Activated CD4-positive, alpha-beta T cell treated with anti-CD3 and anti-CD28 coated beads, Interleukin-2, amount 50 U/mL, for 24 hours (primary cell): ENCODE results near the gene C22orf42.
A peak's percentile ranks its signal among the peaks of the same experiment; 100 is the strongest.
"Not testable (repeated sequence)": the region's sequence is repeated elsewhere in the genome, so short reads cannot be mapped to it uniquely, and the experiment has no call there.

Experiments
- DNase-seq, 2 donors: peaks; one replicate each; pipeline ENCODE4 v3.0.0-alpha.2; 2020; ENCODE audit warnings: low read depth in 1 of 2, low spot score in 1 of 2

Gene C22orf42, protein sequence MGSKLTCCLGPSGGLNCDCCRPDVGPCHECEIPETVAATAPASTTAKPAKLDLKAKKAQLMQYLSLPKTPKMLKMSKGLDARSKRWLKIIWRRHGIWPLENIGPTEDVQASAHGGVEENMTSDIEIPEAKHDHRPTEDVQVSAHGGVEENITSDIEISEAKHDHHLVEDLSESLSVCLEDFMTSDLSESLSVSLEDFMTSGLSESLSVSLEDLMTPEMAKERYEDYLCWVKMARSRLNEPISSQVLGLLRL

DNA sequence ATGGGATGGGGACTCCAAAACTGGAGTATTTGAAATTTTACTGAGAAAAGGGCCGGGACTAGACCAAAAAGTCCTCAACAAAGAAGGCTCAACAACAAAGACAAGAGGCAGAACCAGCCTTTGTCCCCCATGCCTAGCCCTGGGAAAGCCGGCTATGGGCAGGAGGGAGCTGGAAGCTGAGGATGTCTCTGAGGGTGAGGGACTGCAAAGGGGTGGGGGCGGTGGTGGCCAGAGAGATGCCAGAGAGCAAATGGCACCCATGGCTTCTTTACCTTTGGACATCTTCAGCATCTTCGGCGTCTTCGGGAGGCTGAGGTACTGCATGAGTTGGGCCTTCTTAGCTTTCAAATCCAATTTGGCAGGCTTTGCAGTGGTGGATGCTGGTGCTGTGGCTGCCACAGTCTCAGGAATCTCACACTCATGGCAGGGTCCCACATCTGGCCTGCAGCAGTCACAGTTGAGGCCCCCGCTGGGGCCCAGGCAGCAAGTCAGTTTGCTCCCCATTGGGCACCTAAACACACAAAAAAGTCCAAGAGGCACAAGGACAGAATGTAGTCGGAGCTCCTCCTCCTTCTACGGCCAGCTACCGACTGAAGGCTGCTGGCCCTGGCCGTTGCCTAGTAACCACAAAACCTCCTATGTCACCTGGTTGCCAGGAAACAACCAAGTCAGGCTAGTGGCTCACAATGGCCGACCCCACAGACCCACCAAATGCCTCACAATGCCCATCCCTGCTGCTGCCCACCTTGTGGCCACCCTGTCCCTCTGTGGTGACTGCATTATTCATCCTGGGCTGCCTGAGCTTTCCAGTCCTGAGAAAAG is at the start of gene C22orf42:
Gene C22orf42 (minus strand): TSS at position 592 of the 822 bp plus-strand sequence. CDS start 88 bp downstream, at position 504.
- DNase-seq, result no peak

DNA sequence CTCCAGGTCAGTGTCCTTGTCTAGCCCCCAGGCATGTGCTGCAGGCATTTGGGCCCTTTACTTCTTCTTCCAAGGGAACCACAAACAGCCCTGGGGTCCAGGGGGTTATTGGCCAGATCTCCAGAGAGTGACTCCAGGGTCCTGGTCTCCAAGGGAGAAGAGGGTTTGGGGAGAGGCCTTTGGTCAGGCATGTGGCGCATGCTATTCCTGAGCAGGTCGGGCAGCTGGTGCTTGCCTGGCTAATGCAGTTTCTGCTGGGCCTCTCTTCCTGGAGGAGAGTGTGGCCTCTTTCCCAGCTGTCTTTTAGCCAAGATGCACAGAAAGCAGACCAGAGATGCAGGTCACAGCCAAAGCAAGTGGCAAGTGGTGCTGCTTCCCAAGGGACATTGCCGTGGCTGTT is 49.6 kb upstream of the C22orf42 start:
- DNase-seq, result no peak

DNA sequence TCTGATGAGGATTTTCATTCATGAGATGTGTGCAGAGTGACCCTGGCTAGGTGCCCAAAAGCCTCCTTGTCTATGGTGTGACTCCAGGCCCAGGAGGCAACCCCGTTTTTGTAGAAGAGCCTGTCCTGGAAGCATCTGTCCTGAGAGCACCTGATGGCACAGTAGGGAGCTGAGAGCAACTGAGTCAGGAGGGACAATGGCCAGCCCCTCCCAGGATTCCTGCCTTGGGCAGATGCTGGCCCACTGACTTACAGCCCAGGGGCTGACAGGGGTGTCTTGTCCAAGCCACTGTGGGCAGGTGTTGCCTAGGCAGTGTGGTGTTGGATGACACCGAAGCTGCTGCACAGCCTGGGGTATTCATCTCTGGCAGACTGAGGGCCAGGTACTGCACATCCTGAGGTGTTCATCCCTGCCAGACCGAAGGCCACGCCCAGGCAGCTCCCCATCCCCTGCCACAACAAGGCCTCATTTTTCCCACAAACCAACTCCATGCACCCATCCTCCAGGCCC is 48.9 kb upstream of the C22orf42 start:
- no peak for DNase-seq

DNA sequence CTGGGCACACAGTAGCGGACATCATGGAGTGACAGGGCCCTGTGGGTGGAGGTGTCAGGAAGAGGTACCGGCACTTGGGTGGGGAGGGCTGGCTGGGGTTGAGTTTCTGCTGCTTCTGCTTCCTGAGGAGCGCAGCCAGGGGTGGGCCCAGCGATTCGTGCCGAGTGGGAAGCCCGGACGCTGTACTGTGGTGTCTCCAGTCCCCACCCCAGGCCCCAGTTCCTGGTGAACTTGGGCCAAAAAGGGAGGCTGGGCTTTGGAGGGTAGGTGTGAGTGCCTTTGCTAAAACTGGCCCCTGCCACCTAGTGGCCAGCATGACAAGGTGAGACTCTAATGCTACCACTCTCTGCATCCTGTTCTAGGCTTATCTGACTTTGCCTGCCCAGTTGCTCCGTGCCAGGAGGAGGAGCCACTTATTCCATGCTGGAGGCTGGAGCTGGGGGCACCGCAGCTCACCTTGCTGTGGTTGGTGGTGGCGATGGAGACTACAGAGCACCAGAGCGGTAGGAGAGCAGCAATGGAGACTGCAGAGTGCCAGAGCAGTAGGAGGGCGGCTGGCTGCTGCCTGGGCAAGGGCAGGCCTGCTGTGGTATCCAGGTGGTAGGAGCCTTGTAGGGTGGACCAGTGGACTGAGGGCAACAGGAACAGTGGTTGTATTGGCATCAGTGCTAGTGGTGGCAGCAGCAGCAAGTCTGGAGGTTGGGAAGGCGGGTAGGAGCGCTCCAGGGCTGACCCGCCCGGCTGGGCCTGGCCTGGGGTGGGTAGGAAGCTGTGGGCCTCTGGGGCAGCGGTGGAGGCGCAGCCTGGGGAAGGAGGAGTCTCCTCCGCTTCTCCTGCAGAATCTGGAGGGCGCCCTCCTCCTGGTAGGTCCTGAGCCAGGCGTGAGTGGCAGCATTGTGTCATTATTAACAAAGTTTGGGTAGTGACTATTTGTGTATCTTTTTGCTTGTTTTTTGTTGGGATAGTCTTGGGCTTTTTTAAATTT is 48.0 kb upstream of the C22orf42 start:
- no peak for DNase-seq

DNA sequence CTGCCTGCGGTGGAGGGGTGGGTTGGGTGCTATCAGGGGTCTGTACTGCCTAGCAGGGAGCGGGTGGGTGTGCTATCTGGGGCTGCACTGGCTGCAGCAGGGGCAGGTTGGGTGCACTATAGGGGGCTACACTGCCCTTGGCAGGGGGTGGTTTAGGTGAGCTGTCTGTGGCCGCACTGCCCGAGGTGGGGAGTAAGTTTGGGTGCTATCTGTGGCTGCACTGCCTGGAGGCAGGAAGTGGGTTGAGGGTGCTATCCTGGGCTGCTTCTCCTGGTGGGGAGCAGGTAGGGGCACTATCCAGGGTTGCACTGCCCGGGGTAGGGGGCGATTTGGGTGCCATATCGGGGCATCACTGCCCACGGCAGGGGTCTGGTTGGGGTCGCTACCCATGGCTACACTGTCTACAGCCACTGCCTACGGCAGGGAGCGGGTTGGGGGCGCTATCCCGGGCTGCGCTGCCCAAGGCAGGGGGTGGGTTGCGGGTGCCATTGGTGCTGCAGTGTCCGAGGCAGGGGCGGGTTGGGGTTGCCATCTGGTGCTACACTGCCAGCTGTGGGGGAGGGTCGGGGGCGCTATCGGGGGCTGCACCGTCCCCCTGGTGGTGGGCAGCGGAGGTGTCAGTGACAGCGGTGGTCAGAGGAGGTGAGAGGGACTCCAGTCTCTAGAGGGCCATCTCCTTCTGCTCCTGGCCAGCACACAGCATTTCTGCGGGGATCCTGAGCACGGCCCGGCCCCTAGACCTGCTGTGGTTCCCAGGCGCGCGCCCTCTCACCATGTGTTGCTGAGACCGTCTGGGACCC is 47.1 kb upstream of the C22orf42 start:
- DNase-seq, result no peak

DNA sequence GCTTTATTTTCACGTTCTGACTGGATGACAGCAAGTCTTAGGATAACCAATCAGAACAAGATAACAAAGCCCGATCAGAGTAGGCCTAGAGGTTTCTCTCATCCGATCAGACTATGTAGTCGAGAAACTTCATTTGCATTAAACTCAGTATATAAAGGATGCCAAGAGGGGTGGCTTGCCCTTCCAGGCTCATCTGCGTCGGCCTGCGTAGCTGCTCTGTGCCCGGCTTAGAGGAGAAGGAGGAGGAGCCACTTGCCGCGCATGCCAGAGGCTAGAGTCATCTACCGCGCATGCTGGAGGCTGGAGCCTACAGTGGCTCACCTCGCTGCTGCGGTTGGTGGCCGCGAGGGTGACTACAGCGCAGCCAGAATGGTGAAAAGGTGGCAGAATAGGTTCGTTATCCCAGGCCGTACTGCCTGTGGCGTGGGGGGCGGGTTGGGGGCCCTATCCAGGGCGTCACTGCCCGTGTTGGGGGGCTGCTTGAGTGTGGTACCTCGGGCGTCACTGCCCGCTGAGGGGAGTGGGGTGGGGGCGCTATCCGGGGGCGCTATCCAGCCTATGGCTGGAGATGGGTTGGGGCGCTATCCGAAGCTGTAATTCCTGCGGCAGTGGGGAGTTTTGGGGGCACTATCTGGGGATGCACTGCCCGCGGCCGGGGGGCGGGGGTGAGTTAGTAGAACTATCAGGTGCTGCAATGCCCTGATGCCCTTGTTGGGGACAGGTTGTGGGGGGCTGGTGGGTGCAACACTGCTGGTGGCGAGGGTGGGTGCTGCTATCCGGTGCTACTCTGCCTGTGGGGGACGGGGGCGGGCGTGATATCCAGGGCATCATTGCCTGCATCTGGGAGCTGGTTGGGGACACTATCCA is 46.0 kb upstream of the C22orf42 start, which contains the start of gene RFPL2:
Gene RFPL2 (minus strand): TSS at position 218 of the 867 bp plus-strand sequence. CDS start 2,622 bp downstream, outside the sequence.
- DNase-seq, result peak in 1 of 2 donors; percentile 21

DNA sequence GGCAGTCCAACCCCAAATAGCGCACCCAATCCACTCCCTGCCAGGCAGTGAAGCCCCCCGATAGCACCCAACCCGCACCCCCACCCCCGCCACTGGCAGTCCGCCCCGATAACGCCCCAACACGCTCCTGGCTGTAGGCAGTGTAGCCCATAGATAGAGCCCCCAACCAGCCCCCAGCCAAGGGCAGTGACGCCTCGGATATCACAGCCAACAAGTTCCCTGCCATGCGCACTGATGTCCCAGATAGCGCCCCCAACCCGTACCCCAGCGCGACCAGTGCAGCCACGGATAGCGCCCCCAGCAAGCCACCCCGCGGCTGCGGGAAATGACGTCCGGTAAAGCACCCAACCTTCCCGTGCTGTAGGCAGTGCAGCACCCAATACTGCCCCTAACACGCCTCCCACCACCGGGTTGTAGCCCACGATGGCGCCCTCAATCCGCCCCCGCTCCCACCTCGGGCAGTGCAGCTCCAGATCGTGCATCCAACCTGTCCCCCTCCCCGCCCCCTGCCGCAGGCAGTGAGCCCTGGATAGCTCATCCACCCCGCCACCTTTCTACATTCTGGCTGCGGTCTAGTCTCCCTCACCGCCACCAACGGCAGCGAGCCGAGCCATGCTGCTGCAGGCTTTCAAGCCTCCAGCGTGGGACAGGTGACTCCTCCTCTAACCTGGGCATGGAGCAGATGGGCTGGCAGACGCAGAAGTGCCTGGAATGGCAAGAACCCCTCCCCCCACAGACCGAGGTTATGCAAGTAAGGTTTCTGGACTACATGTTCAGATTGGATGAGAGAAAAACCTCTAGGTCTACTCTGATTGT is 45.1 kb upstream of the C22orf42 start:
- DNase-seq, result no peak

DNA sequence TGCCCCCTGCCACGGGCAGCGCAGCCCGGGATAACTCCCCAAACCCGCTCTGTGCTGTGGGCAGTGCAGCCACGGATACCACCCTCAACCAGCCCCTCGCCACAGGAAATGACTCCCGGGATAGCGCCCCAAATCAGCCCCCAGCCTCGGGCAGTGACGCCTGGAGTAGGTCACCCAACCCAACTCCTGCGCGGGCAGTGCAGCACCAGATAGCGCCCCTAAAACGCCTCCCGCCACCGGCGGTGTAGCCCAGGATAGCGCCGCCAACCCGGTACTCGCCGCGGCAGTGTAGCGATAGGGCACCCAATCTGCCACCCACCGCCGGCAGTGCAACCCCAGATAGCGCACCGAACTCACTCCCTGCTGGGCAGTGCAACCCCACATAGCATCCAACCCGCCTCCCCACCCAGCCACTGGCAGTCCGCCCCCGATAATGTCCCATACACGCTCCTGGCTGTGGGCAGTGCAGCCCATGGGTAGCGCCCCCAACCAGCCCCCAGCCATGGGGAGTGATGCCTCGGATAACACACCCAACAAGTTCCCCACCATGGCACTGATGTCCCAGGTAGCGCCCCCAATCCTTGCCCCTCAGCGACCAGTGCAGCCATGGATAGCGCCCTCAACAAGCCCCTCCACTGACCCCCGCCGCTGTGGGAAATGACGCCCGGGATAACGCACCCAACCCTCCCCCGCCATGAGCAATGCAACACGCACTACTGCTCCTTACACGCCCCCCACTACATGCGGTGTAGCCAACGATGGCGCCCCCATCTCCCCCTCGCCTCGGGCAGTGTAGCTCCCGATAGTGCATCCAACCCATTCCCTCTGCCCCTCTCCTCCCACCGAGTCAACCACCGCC is 44.3 kb upstream of the C22orf42 start:
- DNase-seq, result no peak

DNA sequence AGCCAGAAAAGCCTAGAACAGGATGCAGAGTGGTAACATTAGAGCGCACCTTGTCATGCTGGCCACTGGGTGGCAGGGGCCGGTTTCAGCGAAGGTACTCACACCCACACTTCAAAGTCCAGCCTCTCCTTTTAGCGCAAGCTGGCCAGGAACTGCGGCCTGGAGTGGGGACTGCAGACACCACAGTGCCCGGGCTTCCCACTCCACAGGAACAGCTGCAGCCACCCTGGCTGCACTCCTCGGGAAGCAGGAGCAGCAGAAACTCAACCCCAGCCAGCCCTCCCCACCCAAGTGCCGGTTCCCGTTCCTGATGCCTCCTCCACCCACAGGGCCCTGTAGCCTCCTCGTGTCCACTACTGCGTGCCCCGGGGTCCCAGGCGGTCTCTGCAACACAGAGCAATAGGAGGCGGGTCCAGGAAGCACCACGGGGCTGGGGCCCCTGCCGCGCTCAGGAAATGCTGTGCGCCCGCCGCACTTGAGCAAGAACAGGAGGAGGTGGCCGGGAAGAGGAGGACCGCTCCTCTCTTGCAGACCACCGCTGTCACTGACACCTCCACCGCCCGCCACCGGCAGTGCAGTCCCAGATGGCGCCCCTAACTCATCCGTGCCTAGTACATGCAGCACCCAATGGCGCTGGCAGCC is 43.6 kb upstream of the C22orf42 start:
- no peak for DNase-seq

DNA sequence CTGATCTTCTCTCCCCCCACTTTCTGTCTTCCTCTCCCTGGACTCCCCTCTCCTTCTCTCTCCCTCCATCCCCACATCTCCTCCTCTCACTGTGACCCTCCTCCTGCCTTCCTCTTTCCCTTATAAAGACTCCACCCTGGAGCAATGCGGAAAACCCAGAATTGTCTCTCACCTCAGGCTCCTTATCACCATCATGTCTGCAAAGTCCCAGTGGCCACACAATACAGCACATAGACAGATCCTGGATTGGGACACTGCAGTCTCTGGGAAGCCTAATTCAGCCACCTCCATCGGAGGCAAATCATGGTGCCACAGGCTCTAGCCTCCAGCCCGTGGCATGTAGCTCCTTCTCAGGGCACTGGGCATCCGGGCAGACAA is 43.0 kb upstream of the C22orf42 start:
- DNase-seq, result no peak

DNA sequence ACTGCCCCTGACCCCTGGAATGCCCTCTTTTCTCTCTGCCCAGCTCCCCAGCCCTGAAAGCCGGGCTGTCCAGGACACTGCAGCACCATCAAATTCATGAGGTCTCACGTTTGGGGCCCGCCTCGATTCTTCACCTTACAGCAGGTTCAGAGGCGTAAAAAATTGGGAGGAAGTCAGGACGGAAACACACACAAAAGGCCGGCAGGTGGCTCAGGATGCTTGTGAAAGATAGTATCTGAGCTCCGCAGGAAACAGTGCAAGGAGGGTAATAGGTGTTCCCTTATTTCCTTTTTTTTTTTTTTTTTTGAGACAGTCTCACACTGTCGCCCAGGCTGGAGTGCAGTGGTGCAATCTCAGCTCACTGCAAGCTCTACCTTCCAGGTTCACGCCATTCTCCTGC is 41.6 kb upstream of the C22orf42 start:
- DNase-seq, result no peak

DNA sequence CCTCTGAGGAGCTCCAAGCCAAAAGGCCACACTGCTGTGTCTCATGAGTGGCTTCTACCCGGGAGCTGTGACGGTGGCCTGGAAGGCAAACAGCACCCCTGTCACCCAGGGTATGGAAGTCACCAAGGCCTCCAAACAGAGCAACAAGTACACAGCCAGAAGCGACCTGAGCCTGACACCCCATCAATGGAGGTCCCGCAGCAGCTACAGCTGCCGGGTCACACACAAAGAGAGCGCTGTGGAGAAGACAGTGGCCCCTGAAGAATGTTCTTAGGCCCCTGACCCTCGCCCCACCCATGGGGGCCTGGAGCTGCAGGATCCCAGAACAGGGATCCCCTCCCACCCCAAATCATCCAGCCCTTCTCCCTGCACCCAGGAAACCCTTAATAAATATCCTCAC is 40.9 kb upstream of the C22orf42 start:
- DNase-seq, result no peak

DNA sequence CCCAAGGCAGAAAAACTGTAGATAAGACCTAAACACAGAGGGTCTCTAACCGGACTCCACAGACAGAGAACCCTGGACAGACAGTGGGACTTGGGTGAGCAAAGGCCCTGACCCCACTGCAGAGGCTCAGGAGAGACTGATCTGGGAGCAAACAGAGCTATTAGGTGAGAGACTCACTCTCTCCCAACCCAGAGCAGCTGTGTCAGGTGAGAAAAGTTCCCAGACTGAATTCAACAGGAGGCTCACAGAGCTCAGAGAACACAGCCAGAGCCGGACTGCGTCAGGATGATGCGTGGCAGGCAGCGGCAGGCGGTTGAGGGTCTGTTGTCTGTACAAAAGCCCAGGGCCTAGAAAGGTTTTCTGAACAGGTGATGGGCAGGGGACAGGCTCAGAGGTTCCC is 40.2 kb upstream of the C22orf42 start:
- no peak for DNase-seq

DNA sequence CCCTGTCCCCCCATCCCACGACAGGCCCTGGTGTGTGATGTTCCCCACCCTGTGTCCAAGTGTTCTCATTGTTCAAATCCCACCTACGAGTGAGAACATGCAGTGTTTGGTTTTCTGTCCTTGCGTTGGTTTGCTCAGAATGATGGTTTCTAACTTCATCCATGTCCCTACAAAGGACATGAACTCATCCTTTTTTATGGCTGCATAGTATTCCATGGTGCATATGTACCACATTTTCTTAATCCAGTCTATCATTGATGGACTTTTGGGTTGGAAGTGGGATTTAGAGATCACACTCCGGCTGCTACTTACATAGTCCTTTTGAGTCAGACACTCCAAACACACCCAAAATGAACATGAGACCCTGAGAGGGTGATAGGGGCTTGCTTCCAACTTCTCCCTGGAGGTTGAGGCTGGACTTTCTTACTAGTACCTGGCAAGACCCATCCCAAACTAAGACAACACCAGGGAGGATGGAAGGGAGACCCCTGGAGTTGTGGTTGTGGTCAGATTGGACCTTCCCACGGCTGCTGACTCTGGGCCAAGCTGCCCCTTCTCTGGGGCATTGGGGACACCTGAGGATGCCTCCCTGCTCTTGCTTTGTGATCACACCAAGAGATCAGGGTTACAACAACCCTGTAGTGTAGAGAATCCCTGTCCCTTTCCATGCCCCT is 38.6 kb upstream of the C22orf42 start:
- DNase-seq, result not testable (repeated sequence)

DNA sequence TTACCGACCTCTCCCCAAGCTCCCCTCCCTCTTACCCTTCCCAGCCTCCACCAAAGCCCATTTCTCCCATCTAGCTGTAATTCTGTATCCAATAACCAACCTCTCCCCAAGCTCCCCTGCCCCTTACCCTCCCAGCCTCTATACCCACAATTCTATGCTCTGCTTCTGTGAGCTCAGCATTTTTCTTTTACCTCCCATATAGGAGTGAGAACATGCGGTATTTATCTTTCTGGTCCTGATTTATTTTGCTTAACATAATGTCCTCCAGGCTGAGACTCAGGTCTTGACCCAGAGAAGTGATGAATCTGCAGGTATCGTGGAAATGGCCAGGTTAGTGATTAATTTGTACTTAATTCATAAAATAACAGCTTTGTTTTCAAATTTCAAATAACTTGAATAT is 36.8 kb upstream of the C22orf42 start:
- not testable (repeated sequence) for DNase-seq

DNA sequence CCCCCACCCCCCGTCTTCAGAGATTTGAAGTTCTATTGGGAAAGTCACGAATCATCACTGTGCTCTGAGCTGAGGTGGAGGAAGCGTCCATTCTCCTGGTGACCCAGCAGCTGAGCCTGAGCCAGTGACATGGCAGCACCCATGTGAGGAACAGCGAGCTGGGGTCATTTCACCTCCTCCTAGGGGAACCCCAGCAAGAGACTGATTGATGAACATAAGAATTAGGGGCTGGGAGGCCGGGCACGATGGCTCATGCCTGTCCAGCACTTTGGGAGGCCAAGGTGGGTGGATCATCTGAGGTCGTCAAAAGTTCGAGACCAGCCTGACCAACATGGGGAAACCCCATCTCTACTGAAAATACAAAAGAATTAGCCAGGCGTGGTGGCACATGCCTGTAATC is 34.2 kb upstream of the C22orf42 start:
- not testable (repeated sequence) for DNase-seq
